Effector memory CD8-positive, alpha-beta T cell (primary cell): Measurements from ENCODE around the gene RGS19.
A peak's percentile ranks its signal among the peaks of the same experiment; 100 is the strongest.

Experiments used
- ATAC-seq: fragments of 150-1000 bp; cut with Tn5 transposase; replicated peaks from 2 replicates; pipeline ENCODE4 v1.10.0; 2021; ENCODE audit warnings: mild to moderate bottlenecking, moderate library complexity
- DNase-seq, 3 experiments: peaks; one replicate each; pipeline ENCODE4 v3.0.0; 2021
- H3K27ac Mint-ChIP-seq, 2 donors: one replicate each; pipeline ENCODE4 v1.8.0; 2022; ENCODE audit warnings: mild to moderate bottlenecking in 2 of 2, mixed read lengths in 2 of 2, moderate library complexity in 2 of 2
- H3K27me3 Mint-ChIP-seq, 2 donors: one replicate each; pipeline ENCODE4 v1.8.0; 2022; ENCODE audit warnings: mixed read lengths in 2 of 2
- H3K36me3 Mint-ChIP-seq: one replicate; pipeline ENCODE4 v1.8.0; 2022; ENCODE audit warnings: mild to moderate bottlenecking, moderate library complexity, mixed read lengths; ENCODE audit not compliant: insufficient read depth
- H3K4me1 Mint-ChIP-seq, 2 donors: one replicate each; pipeline ENCODE4 v1.8.0; 2022; ENCODE audit warnings: low read depth in 2 of 2, mixed read lengths in 2 of 2
- H3K4me3 Mint-ChIP-seq, 2 donors: one replicate each; pipeline ENCODE4 v1.8.0; 2022; ENCODE audit warnings: mild to moderate bottlenecking in 2 of 2, mixed read lengths in 2 of 2, moderate library complexity in 2 of 2
- H3K9me3 Mint-ChIP-seq, 2 donors: one replicate each; pipeline ENCODE4 v1.8.0; 2022; ENCODE audit warnings: mixed read lengths in 2 of 2

The RGS19 gene

GRCh38 chr20:64045346-64046011 is 33.8 kb downstream of the RGS19 start:
- Mint-ChIP-seq H3K36me3 (peaks cover 5% of the 10 kb centered on the region), H3K9me3 (no peaks in the 10 kb centered on the region), H3K4me1 (peaks cover 13 to 14% of the 10 kb centered on the region in 2 donors), H3K27me3 (peaks cover 19 to 44% of the 10 kb centered on the region in 2 donors), H3K27ac (peak overlapping the region in 1 of 2 donors; percentile 23), H3K4me3 (no peak overlapping the region)
- DNase-seq (no peak), ATAC-seq (no peak)

- ATAC-seq = no peak
- peaks cover 19 to 38% of the 10 kb centered on the region in 2 donors for H3K27me3 Mint-ChIP-seq
- H3K4me1 Mint-ChIP-seq = peaks cover 14 to 19% of the 10 kb centered on the region in 2 donors
- no peak for DNase-seq
- no peak overlapping the region for H3K4me3 Mint-ChIP-seq
- H3K36me3 Mint-ChIP-seq = peaks cover 5% of the 10 kb centered on the region
- no peaks in the 10 kb centered on the region for H3K9me3 Mint-ChIP-seq
- no peak overlapping the region for H3K27ac Mint-ChIP-seq
Measured at GRCh38 chr20:64044484-64045247, 34.7 kb downstream of the RGS19 start.

- ATAC-seq (no peak), DNase-seq (no peak)
Measured at GRCh38 chr20:64043768-64044167, 35.5 kb downstream of the RGS19 start.

GRCh38 chr20:64042054-64042781 is 37.1 kb downstream of the RGS19 start:
- Mint-ChIP-seq H3K27ac (peak overlapping the region; percentile 59 to 67), H3K27me3 (peaks cover 16 to 31% of the 10 kb centered on the region in 2 donors), H3K9me3 (no peaks in the 10 kb centered on the region), H3K4me1 (peaks cover 15 to 29% of the 10 kb centered on the region in 2 donors), H3K4me3 (peak overlapping the region; percentile 76 to 78), H3K36me3 (peaks cover 13% of the 10 kb centered on the region)
- DNase-seq (no peak), ATAC-seq (no peak)

More at GRCh38 chr20:64043768-64044167, 35.5 kb downstream of the RGS19 start:
- Mint-ChIP-seq H3K4me3 (peak overlapping the region; percentile 63 to 64), H3K36me3 (peaks cover 5% of the 10 kb centered on the region), H3K9me3 (no peaks in the 10 kb centered on the region), H3K27ac (peak overlapping the region in 1 of 2 donors; percentile 50), H3K27me3 (peaks cover 19 to 38% of the 10 kb centered on the region in 2 donors), H3K4me1 (peaks cover 14 to 22% of the 10 kb centered on the region in 2 donors)

GRCh38 chr20:64041781-64042053 is 37.6 kb downstream of the RGS19 start:
- no peak for ATAC-seq
- H3K36me3 Mint-ChIP-seq = peaks cover 12% of the 10 kb centered on the region
- H3K27me3 Mint-ChIP-seq = peaks cover 11 to 26% of the 10 kb centered on the region in 2 donors
- H3K9me3 Mint-ChIP-seq = no peaks in the 10 kb centered on the region
- no peak for DNase-seq
- H3K4me3 Mint-ChIP-seq = peak overlapping the region; percentile 76 to 78
- H3K4me1 Mint-ChIP-seq = peaks cover 14 to 33% of the 10 kb centered on the region in 2 donors
- peak overlapping the region in 1 of 2 donors; percentile 59 for H3K27ac Mint-ChIP-seq

GRCh38 chr20:64041040-64041780 is 38.1 kb downstream of the RGS19 start:
- peaks cover 6 to 20% of the 10 kb centered on the region in 2 donors for H3K27me3 Mint-ChIP-seq
- peaks cover 15 to 33% of the 10 kb centered on the region in 2 donors for H3K4me1 Mint-ChIP-seq

GRCh38 chr20:64040231-64041039 is 38.9 kb downstream of the RGS19 start:
- Mint-ChIP-seq H3K27ac (no peak overlapping the region), H3K4me3 (peak overlapping the region; percentile 69 to 78), H3K4me1 (peaks cover 15 to 30% of the 10 kb centered on the region in 2 donors), H3K9me3 (no peaks in the 10 kb centered on the region), H3K36me3 (peaks cover 10% of the 10 kb centered on the region), H3K27me3 (peaks cover 0 to 13% of the 10 kb centered on the region in 2 donors)
- DNase-seq = no peak
- ATAC-seq = no peak

More at GRCh38 chr20:64041040-64041780, 38.1 kb downstream of the RGS19 start:
- ATAC-seq = no peak
- no peaks in the 10 kb centered on the region for H3K9me3 Mint-ChIP-seq
- H3K27ac Mint-ChIP-seq = no peak overlapping the region
- DNase-seq = no peak
- peak overlapping the region; percentile 37 to 78 for H3K4me3 Mint-ChIP-seq
- peaks cover 10% of the 10 kb centered on the region for H3K36me3 Mint-ChIP-seq

GRCh38 chr20:64039293-64040160 is 39.8 kb downstream of the RGS19 start:
- peak overlapping the region; percentile 69 to 75 for H3K4me3 Mint-ChIP-seq
- peaks cover 17% of the 10 kb centered on the region for H3K36me3 Mint-ChIP-seq
- no peaks in the 10 kb centered on the region for H3K9me3 Mint-ChIP-seq
- no peak overlapping the region for H3K27ac Mint-ChIP-seq
- DNase-seq = no peak
- peaks cover 20 to 36% of the 10 kb centered on the region in 2 donors for H3K4me1 Mint-ChIP-seq
- no peak for ATAC-seq
- H3K27me3 Mint-ChIP-seq = peaks cover 0 to 4% of the 10 kb centered on the region in 2 donors

- Mint-ChIP-seq H3K27ac (no peak overlapping the region), H3K4me1 (peaks cover 23 to 38% of the 10 kb centered on the region in 2 donors), H3K9me3 (no peaks in the 10 kb centered on the region), H3K27me3 (no peaks in the 10 kb centered on the region), H3K36me3 (peaks cover 19% of the 10 kb centered on the region), H3K4me3 (peak overlapping the region; percentile 69 to 75)
- ATAC-seq = peak; percentile 74
- DNase-seq = peak; percentile 62 to 76 (median 75)
Measured at GRCh38 chr20:64038565-64039292, 40.6 kb downstream of the RGS19 start.

GRCh38 chr20:64038224-64038564 is 41.1 kb downstream of the RGS19 start:
- peaks cover 23 to 34% of the 10 kb centered on the region in 2 donors for H3K4me1 Mint-ChIP-seq
- DNase-seq (no peak), ATAC-seq (peak; percentile 14)
- peak overlapping the region; percentile 69 to 75 for H3K4me3 Mint-ChIP-seq
- no peaks in the 10 kb centered on the region for H3K9me3 Mint-ChIP-seq
- H3K27ac Mint-ChIP-seq = no peak overlapping the region
- H3K27me3 Mint-ChIP-seq = no peaks in the 10 kb centered on the region
- H3K36me3 Mint-ChIP-seq = peaks cover 24% of the 10 kb centered on the region

- no peaks in the 10 kb centered on the region for H3K27me3 Mint-ChIP-seq
- ATAC-seq (no peak), DNase-seq (no peak)
- H3K9me3 Mint-ChIP-seq = no peaks in the 10 kb centered on the region
- peaks cover 25 to 34% of the 10 kb centered on the region in 2 donors for H3K4me1 Mint-ChIP-seq
- H3K4me3 Mint-ChIP-seq = peak overlapping the region; percentile 69 to 75
- H3K36me3 Mint-ChIP-seq = peaks cover 30% of the 10 kb centered on the region
- peak overlapping the region in 1 of 2 donors; percentile 85 for H3K27ac Mint-ChIP-seq
Measured at GRCh38 chr20:64037498-64038213, 41.7 kb downstream of the RGS19 start.
